Calu3 (cell line): ENCODE data around the gene TCP11L2. TPM values are rescaled to one million over a fixed set of nuclear protein-coding genes. Genes with fewer than 3 reads are reported as not detected.
A peak's percentile ranks its signal among the peaks of the same experiment; 100 is the strongest.

ENCODE experiments used
- BruUV-seq: library from RNA; stranded (reverse); fragments of 400-500 nt; replicated peaks from 2 replicates; lab custom pipeline; 2021; lab: Mats Ljungman, UMichigan
- CTCF ChIA-PET: fragments of 300-600 bp; sonication (Branson Sonifier 250); formaldehyde crosslinking; loops from one replicate; lab custom pipeline; 2022; ENCODE audit warnings: antibody characterized with exemption; lab: Charles Lee
- DNase-seq: peaks from one replicate; pipeline ENCODE4 v3.0.0; 2022
- H3K27ac Mint-ChIP-seq: one replicate; pipeline ENCODE4 v1.8.0; 2022; ENCODE audit warnings: mixed read lengths; ENCODE audit not compliant: unreplicated experiment
- H3K27me3 Mint-ChIP-seq: one replicate; pipeline ENCODE4 v1.8.0; 2022; ENCODE audit warnings: mixed read lengths; ENCODE audit not compliant: unreplicated experiment
- H3K36me3 Mint-ChIP-seq: one replicate; pipeline ENCODE4 v1.8.0; 2022; ENCODE audit warnings: mild to moderate bottlenecking, moderate library complexity, mixed read lengths; ENCODE audit not compliant: insufficient read depth, unreplicated experiment
- H3K4me1 Mint-ChIP-seq: one replicate; pipeline ENCODE4 v1.8.0; 2022; ENCODE audit warnings: mild to moderate bottlenecking, low read depth, mixed read lengths; ENCODE audit not compliant: unreplicated experiment
- H3K4me3 Mint-ChIP-seq: one replicate; pipeline ENCODE4 v1.8.0; 2022; ENCODE audit warnings: mild to moderate bottlenecking, low read depth, moderate library complexity, mixed read lengths; ENCODE audit not compliant: unreplicated experiment
- H3K9me3 Mint-ChIP-seq: one replicate; pipeline ENCODE4 v1.8.0; 2022; ENCODE audit warnings: low read depth, mixed read lengths; ENCODE audit not compliant: unreplicated experiment
- intact Hi-C: fragments of 100-400 bp; cut with micrococcal nuclease; formaldehyde crosslinking; loops from one replicate; pipeline ENCODE4 v1.10.0; 2022; ENCODE audit not compliant: unreplicated experiment
- total RNA-seq: library from RNA; stranded (reverse); gene quantifications from 2 replicates; pipeline ENCODE4 v1.2.3, GENCODE V29; 2022
- TF ChIP-seq, protein P1 (sequence below): fragments of 200-600 bp; IDR thresholded peaks from one replicate; pipeline ENCODE4 v1.8.0; 2022; ENCODE audit warnings: antibody characterized with exemption; ENCODE audit not compliant: unreplicated experiment

TCP11L2 gene
- total RNA-seq, 1 experiment from 2014 or later: 37.7 TPM

DNA sequence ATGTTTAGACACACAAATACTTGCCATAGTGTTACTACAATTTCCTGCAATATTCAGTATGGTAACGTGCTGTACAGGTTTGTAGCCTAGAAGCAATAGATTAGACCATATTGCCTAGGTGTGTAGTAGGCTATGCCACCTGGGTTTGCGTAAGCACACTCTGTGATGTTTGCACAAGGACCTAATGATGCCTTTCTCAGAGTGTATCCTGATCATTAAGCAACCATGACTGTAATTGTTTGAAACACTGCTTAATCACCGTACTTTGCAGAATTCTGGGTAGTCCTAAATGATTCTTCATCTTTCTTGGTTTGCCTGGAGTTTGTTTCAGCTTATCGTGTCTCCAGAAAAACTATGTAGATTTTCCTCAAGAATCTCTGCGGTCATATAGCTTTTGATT lies 11.2 kb upstream of the TCP11L2 start:
- Mint-ChIP-seq H3K27ac (no peak overlapping the region), H3K4me3 (no peak overlapping the region), H3K27me3 (no peaks in the 10 kb centered on the region), H3K9me3 (no peaks in the 10 kb centered on the region), H3K4me1 (peaks cover 43% of the 10 kb centered on the region), H3K36me3 (peaks cover 13% of the 10 kb centered on the region)
- TF ChIP-seq, protein P1, sequence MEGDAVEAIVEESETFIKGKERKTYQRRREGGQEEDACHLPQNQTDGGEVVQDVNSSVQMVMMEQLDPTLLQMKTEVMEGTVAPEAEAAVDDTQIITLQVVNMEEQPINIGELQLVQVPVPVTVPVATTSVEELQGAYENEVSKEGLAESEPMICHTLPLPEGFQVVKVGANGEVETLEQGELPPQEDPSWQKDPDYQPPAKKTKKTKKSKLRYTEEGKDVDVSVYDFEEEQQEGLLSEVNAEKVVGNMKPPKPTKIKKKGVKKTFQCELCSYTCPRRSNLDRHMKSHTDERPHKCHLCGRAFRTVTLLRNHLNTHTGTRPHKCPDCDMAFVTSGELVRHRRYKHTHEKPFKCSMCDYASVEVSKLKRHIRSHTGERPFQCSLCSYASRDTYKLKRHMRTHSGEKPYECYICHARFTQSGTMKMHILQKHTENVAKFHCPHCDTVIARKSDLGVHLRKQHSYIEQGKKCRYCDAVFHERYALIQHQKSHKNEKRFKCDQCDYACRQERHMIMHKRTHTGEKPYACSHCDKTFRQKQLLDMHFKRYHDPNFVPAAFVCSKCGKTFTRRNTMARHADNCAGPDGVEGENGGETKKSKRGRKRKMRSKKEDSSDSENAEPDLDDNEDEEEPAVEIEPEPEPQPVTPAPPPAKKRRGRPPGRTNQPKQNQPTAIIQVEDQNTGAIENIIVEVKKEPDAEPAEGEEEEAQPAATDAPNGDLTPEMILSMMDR: no peak
- no peak for DNase-seq
- BruUV-seq: no TSS peak
- intact Hi-C loops: no loop called here
- CTCF ChIA-PET: no interaction called here

DNA sequence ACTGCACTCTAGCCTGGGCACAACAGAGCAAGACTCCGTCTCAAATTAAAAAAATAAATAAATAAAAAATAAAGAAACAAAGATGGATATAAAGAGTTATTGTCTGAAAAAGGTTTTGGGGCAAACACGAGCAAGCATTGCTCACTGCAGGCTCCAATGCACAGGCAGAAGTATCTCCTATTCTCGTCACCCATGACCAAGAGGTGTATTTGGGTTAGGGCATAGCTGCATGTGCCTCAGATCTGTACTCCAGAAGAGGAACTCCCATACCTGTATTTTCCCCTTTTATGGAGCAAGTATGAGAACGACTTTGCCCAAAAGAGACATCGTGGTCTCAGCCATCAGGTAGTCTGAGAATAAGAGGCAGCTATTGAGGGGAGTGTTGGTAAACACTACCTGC lies 10.2 kb upstream of the TCP11L2 start:
- Mint-ChIP-seq H3K27ac (no peak overlapping the region), H3K27me3 (no peaks in the 10 kb centered on the region), H3K4me3 (no peak overlapping the region), H3K9me3 (no peaks in the 10 kb centered on the region), H3K36me3 (peaks cover 18% of the 10 kb centered on the region), H3K4me1 (peaks cover 39% of the 10 kb centered on the region)
- no TSS peak for BruUV-seq
- CTCF ChIA-PET: interaction anchor here (0.6 kb wide), 1 partner anchor 34 kb away, joined by 3 read pairs; no protein-coding TSS in a partner anchor
- intact Hi-C loops: no loop called here
- no peak for DNase-seq
- TF ChIP-seq, protein P1: no peak

DNA sequence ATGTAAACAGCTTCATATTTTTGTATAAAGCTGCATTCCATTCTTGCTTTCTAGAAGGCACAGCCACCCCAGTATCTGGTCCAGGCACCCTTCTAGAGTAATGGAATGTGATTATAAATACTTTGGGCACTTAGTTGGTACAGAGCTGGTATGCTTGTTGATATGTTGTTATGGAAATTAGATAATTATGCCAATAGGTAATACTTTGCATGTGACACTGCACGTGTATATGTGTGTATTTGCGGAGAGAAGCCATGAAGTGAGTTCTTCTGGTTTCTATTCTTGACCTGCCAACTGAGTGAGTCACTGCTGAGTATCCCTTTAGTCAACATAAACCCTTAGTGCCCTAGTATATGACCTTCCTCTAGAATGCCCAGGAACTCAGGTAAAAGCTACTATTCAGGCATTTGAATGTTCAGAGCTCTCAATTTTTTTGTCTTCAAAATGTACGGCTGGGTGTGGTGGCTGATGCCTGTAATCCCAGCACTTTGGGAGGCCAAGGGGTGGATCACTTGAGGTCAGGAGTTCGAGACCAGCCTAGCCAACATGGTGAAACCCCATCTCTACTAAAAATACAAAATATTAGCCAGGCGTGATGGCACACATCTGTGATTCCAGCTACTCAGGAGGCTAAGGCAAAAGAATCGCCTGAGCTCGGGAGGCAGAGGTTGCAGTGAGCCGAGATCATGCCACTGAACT lies 6.2 kb upstream of the TCP11L2 start:
- Mint-ChIP-seq H3K27me3 (no peaks in the 10 kb centered on the region), H3K27ac (peak overlapping the region; percentile 81), H3K9me3 (no peaks in the 10 kb centered on the region), H3K36me3 (peaks cover 18% of the 10 kb centered on the region), H3K4me1 (peaks cover 30% of the 10 kb centered on the region), H3K4me3 (no peak overlapping the region)
- BruUV-seq: no TSS peak
- CTCF ChIA-PET: interaction anchor here (0.5 to 1.3 kb wide), 9 partner anchors 13 to 349 kb away, joined by 3 to 5 read pairs (median 4); partner anchors contain the start of gene POLR3B
- peak; percentile 62 for DNase-seq
- intact Hi-C loops: loop anchor here (1.0 kb wide), 1 partner anchor 8 kb away; no protein-coding TSS in a partner anchor
- TF ChIP-seq, protein P1: no peak

DNA sequence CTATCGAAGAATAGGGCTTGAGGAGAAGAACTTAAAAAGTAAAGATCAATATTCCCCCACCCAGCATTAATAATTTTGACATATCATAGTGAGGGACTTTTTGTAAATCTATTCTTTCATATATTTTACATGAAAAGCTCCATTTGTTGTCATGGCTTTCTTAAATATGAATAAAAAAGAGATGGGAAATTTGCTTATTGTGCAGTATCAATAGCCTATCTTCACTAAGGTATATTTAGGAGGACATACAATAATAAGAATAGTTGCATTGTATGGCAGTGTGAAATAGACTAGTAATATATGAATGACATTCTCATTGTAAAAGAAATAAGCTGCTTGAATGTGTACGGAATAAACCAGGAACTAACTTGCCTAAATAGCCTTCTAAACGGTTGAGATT lies 5.5 kb upstream of the TCP11L2 start:
- Mint-ChIP-seq H3K4me1 (peaks cover 30% of the 10 kb centered on the region), H3K4me3 (no peak overlapping the region), H3K36me3 (peaks cover 25% of the 10 kb centered on the region), H3K27me3 (no peaks in the 10 kb centered on the region), H3K9me3 (no peaks in the 10 kb centered on the region), H3K27ac (peak overlapping the region; percentile 81)
- no TSS peak for BruUV-seq
- TF ChIP-seq, protein P1: no peak
- CTCF ChIA-PET: interaction anchor here (0.9 to 1.3 kb wide), 2 partner anchors 18 to 70 kb away, joined by 3 to 5 read pairs; no protein-coding TSS in a partner anchor
- intact Hi-C loops: no loop called here
- no peak for DNase-seq
